Panc1 (cell line): ENCODE data around the gene SBF2.

Source experiments
- CTCF ChIP-seq: fragments of 450-650 bp; IDR thresholded peaks from 2 replicates; pipeline ENCODE4 v1.5.1; 2017; ENCODE audit warnings: mild to moderate bottlenecking
- POLR2AphosphoS5 ChIP-seq: IDR thresholded peaks from 2 replicates; pipeline ENCODE4 v1.6.1; 2012; ENCODE audit warnings: mild to moderate bottlenecking, low read depth, low read length, moderate library complexity
- REST ChIP-seq, 2 experiments: IDR thresholded peaks; 2 replicates each; pipeline ENCODE4 v1.6.1; 2011 to 2012; ENCODE audit warnings: low read depth in 2 of 2, control low read depth in 1 of 2, low read length in 1 of 2, mild to moderate bottlenecking in 1 of 2, moderate library complexity in 1 of 2; ENCODE audit not compliant: insufficient read depth in 1 of 2
- TCF7L2 ChIP-seq: IDR thresholded peaks from 2 replicates; pipeline ENCODE4 v1.6.1; 2011; ENCODE audit warnings: mild to moderate bottlenecking, low read depth, low read length, inconsistent platforms

GRCh38 chr11:10268746-10269488 lies 25.1 kb downstream of the SBF2 start:
- TF ChIP-seq CTCF, result no peak
- no peak for TF ChIP-seq TCF7L2
- TF ChIP-seq POLR2AphosphoS5, result no peak
- TF ChIP-seq REST (IDR thresholded peaks at IDR 0.05; ENCODE audit: insufficient read depth in 1 of 2, low read depth in 2 of 2, low read length in 1 of 2), result no peak
